A549 (cell line): ENCODE data around the gene HIVEP3. TPM values are rescaled to one million over a fixed set of nuclear protein-coding genes. Genes with fewer than 3 reads are reported as not detected.

Experiments
- ATAC-seq, 2 experiments: fragments of 200-7000 bp in 1 of 2; fragments of >200 bp in 1 of 2; cut with Nextera tagmentation in 1 of 2; cut with Tn5 transposase in 1 of 2; 3 replicates each; pipeline versions ENCODE4 v1.8.0 to v1.9.1; 2018 to 2020; ENCODE audit warnings: mild to moderate bottlenecking in 1 of 2, moderate library complexity in 1 of 2
- CTCF ChIA-PET: fragments of 300-600 bp; sonication (Branson Sonifier 250); formaldehyde crosslinking; extraction: SDS; loops from one replicate; lab custom pipeline; 2021; ENCODE audit warnings: antibody characterized with exemption, inconsistent platforms; lab: Yijun Ruan, JAX
- POLR2A ChIA-PET: fragments of 350-600 bp; formaldehyde crosslinking; extraction: SDS; loops from one replicate; lab custom pipeline; 2021; ENCODE audit warnings: antibody characterized with exemption, inconsistent platforms; lab: Yijun Ruan, JAX
- DNase-seq, 2 experiments: peaks; one replicate each; pipeline versions ENCODE4 v3.0.0 to v3.0.0-alpha.2; 2011 to 2016; ENCODE audit warnings: low read depth in 1 of 2, low spot score in 1 of 2
- FAIRE-seq: peaks from 2 replicates; lab custom pipeline; 2011; peaks lifted over from hg19 to GRCh38; lab: Jason Lieb, UNC
- H3K27ac ChIP-seq, 2 experiments: fragments of >200 bp; sonication (Bioruptor Twin); formaldehyde crosslinking; 3 replicates each; pipeline ENCODE4 v1.5.1; 2016 to 2017
- H3K4me1 ChIP-seq: fragments of >200 bp; sonication (Bioruptor Twin); formaldehyde crosslinking; 3 replicates; pipeline ENCODE4 v1.6.1; 2016
- H3K4me2 ChIP-seq: fragments of >200 bp; sonication (Bioruptor Twin); formaldehyde crosslinking; 3 replicates; pipeline ENCODE4 v1.6.1; 2016
- H3K4me3 ChIP-seq: fragments of >200 bp; sonication (Bioruptor Twin); formaldehyde crosslinking; 3 replicates; pipeline ENCODE4 v1.5.1; 2016
- H3K9me3 ChIP-seq: fragments of >200 bp; sonication (Bioruptor Twin); formaldehyde crosslinking; 3 replicates; pipeline ENCODE4 v1.6.1; 2016
- ATOH8 ChIP-seq: fragments of 250-450 bp; sonication (Bioruptor Pico); IDR thresholded peaks from 2 replicates; pipeline ENCODE4 v1.5.0; 2020; ENCODE audit warnings: low read depth, mild to moderate bottlenecking, moderate library complexity
- BCL3 ChIP-seq: fragments of >200 bp; sonication (Bioruptor Twin); formaldehyde crosslinking; IDR thresholded peaks from 3 replicates; pipeline ENCODE4 v1.6.1; 2016
- CEBPB ChIP-seq, 2 experiments: fragments of >200 bp in 1 of 2; sonication (Bioruptor Twin) in 1 of 2; formaldehyde crosslinking in 1 of 2; IDR thresholded peaks; 2 replicates each; pipeline ENCODE4 v1.6.1; 2012 to 2016
- CTCF ChIP-seq: fragments of >200 bp; sonication (Bioruptor Twin); formaldehyde crosslinking; IDR thresholded peaks from 3 replicates; pipeline ENCODE4 v1.5.1; 2016
- EHMT2 ChIP-seq: fragments of 200-600 bp; sonication (generic); IDR thresholded peaks from 2 replicates; pipeline ENCODE4 v1.6.1; 2016; ENCODE audit warnings: antibody characterized with exemption, low read depth, mild to moderate bottlenecking, moderate library complexity
- FOXS1 ChIP-seq: fragments of 250-450 bp; sonication (Bioruptor Pico); IDR thresholded peaks from 2 replicates; pipeline ENCODE4 v1.5.0; 2020; ENCODE audit warnings: mild to moderate bottlenecking, moderate library complexity
- JUN ChIP-seq, 2 experiments: fragments of >200 bp; sonication (Bioruptor Twin); formaldehyde crosslinking; IDR thresholded peaks; 2 replicates in 1 of 2; 3 replicates in 1 of 2; pipeline ENCODE4 v1.6.1; 2016 to 2017
- KDM5A ChIP-seq: fragments of 200-600 bp; sonication (generic); IDR thresholded peaks from 2 replicates; pipeline ENCODE4 v1.6.1; 2016; ENCODE audit warnings: antibody characterized with exemption, mild to moderate bottlenecking
- MAFK ChIP-seq: fragments of 450-650 bp; IDR thresholded peaks from 2 replicates; pipeline ENCODE4 v1.6.1; 2014; ENCODE audit not compliant: partially characterized antibody
- MAZ ChIP-seq: fragments of 150-350 bp; IDR thresholded peaks from 2 replicates; pipeline ENCODE4 v1.6.1; 2014; ENCODE audit warnings: antibody characterized with exemption, low read depth, low read length, borderline replicate concordance
- MYC ChIP-seq: IDR thresholded peaks from 2 replicates; pipeline ENCODE4 v1.6.1; 2012; ENCODE audit warnings: mild to moderate bottlenecking, inconsistent platforms, low read length, improper control_type of control experiment, borderline replicate concordance
- NFE2L2 ChIP-seq: fragments of 150-350 bp; conservative IDR thresholded peaks from 2 replicates; pipeline ENCODE4 v1.6.1; 2014; ENCODE audit warnings: low read length
- NPAS2 ChIP-seq: fragments of 250-450 bp; sonication (Bioruptor Pico); IDR thresholded peaks from 2 replicates; pipeline ENCODE4 v1.8.0; 2022; ENCODE audit warnings: mild to moderate bottlenecking, moderate library complexity, borderline replicate concordance
- PBX3 ChIP-seq: IDR thresholded peaks from 2 replicates; pipeline ENCODE4 v1.6.1; 2012
- PHF8 ChIP-seq: fragments of 200-600 bp; sonication (generic); IDR thresholded peaks from 2 replicates; pipeline ENCODE4 v1.6.1; 2016; ENCODE audit warnings: low read depth, mild to moderate bottlenecking, antibody characterized with exemption, moderate library complexity, borderline replicate concordance
- POLR2AphosphoS2 ChIP-seq: conservative IDR thresholded peaks from 2 replicates; pipeline ENCODE4 v1.6.1; 2012; ENCODE audit warnings: low read length, improper control_type of control experiment, inconsistent platforms
- RARB ChIP-seq: fragments of 250-450 bp; sonication (Bioruptor Pico); IDR thresholded peaks from 2 replicates; pipeline ENCODE4 v1.8.0; 2021; ENCODE audit warnings: mild to moderate bottlenecking, moderate library complexity
- RCOR1 ChIP-seq: fragments of 150-350 bp; IDR thresholded peaks from 2 replicates; pipeline ENCODE4 v1.6.1; 2014; ENCODE audit warnings: antibody characterized with exemption, low read length, low read depth
- RNF2 ChIP-seq: fragments of 200-600 bp; sonication (generic); IDR thresholded peaks from 2 replicates; pipeline ENCODE4 v1.6.1; 2016; ENCODE audit warnings: low read depth, mild to moderate bottlenecking, antibody characterized with exemption, moderate library complexity, borderline replicate concordance
- TFCP2L1 ChIP-seq: fragments of 250-450 bp; sonication (Bioruptor Pico); IDR thresholded peaks from 2 replicates; pipeline ENCODE4 v1.5.0; 2021; ENCODE audit warnings: mild to moderate bottlenecking
- TP53 ChIP-seq: fragments of 250-450 bp; sonication (Bioruptor Pico); IDR thresholded peaks from 2 replicates; pipeline ENCODE4 v1.5.0; 2021; ENCODE audit warnings: mild to moderate bottlenecking, moderate library complexity
- USF2 ChIP-seq: fragments of 450-650 bp; IDR thresholded peaks from 2 replicates; pipeline ENCODE4 v1.6.1; 2014; ENCODE audit warnings: antibody characterized with exemption
- ZC3H11A ChIP-seq: fragments of 450-650 bp; IDR thresholded peaks from 2 replicates; pipeline ENCODE4 v1.6.1; 2014; ENCODE audit warnings: antibody characterized with exemption, mild to moderate bottlenecking
- ZFP36 ChIP-seq: fragments of 450-650 bp; IDR thresholded peaks from 2 replicates; pipeline ENCODE4 v1.6.1; 2014; ENCODE audit warnings: borderline replicate concordance; ENCODE audit not compliant: partially characterized antibody
- WGBS: methylation state at CpG from one replicate; pipeline ENCODE4 v1.1.6; 2017; ENCODE audit errors: missing lambda C conversion rate; 5-methylcytosine and 5-hydroxymethylcytosine counted together
- polyA plus RNA-seq, 4 experiments: library from polyadenylated mRNA; depleted of rRNA in 3 of 4; stranded (reverse); fragments of >200 nt; fragmentation: RNase III in 1 of 4; extraction: RNeasy Plus Mini Kit Qiagen cat#74134 plus additional on column Dnase treatment in 1 of 4; gene quantifications; 2 replicates in 3 of 4; 3 replicates in 1 of 4; pipeline ENCODE4 v1.2.3, GENCODE V29; 2011 to 2017

Gene HIVEP3
- polyA plus RNA-seq, 2 of the 4 experiments (the other 2 are of a cell fraction) = 1.5 to 2.0 TPM

GRCh38 chr1:41875487-41875886, 43.2 kb downstream of the HIVEP3 start (continued):
- TF ChIP-seq MYC (no peak), RCOR1 (no peak), RARB (CRISPR knock-in tag) (no peak)

- Histone ChIP-seq H3K4me2 (no peak overlapping the region), H3K9me3 (no peaks in the 10 kb centered on the region), H3K27ac (no peak overlapping the region), H3K4me3 (no peak overlapping the region), H3K4me1 (peaks cover 9% of the 10 kb centered on the region; the same call in 2 of the 3 replicates)
- FAIRE-seq (no peak), ATAC-seq (peak; percentile 49 to 59; a peak in 4 of 6 replicates), DNase-seq (no peak)
- CTCF ChIA-PET = no interaction called here
- WGBS = 84% methylated on average over 7 of the region's 7 CpGs
- POLR2A ChIA-PET = no interaction called here
- no peak for TF ChIP-seq USF2
- TF ChIP-seq ZFP36 = no peak
- no peak for TF ChIP-seq NFE2L2
- TF ChIP-seq TFCP2L1 (CRISPR knock-in tag) = no peak
- no peak for TF ChIP-seq RNF2
- no peak for TF ChIP-seq PHF8
- no peak for TF ChIP-seq MAZ
- TF ChIP-seq POLR2AphosphoS2 = no peak
Measured at GRCh38 chr1:41874903-41875411, 43.8 kb downstream of the HIVEP3 start.

GRCh38 chr1:41874151-41874719, 44.5 kb downstream of the HIVEP3 start:
- Histone ChIP-seq H3K4me2 (no peak overlapping the region), H3K27ac (no peak overlapping the region), H3K9me3 (no peaks in the 10 kb centered on the region), H3K4me3 (no peak overlapping the region), H3K4me1 (peaks cover 11% of the 10 kb centered on the region; the same call in 2 of the 3 replicates)
- TF ChIP-seq CEBPB (IDR thresholded peaks at IDR 0.05) (no peak), CTCF (no peak), PHF8 (no peak), JUN (IDR thresholded peaks at IDR 0.05) (no peak), PBX3 (no peak), NPAS2 (CRISPR knock-in tag) (no peak), BCL3 (no peak), ATOH8 (no peak), FOXS1 (no peak), EHMT2 (no peak), NFE2L2 (no peak), KDM5A (no peak), MAFK (no peak), TP53 (CRISPR knock-in tag) (no peak), ZC3H11A (no peak)
- ATAC-seq (no peak), FAIRE-seq (no peak), DNase-seq (no peak)
- CTCF ChIA-PET = no interaction called here
- 71% methylated on average over 6 of the region's 6 CpGs for WGBS
- POLR2A ChIA-PET = no interaction called here
